NT2/D1 (cell line): ENCODE data around the gene SH2D6.

Experiments
- YY1 ChIP-seq: IDR thresholded peaks from 2 replicates; pipeline ENCODE4 v1.6.1; 2011; ENCODE audit not compliant: insufficient read length, insufficient read depth
- ZNF274 ChIP-seq: IDR thresholded peaks from 2 replicates; pipeline ENCODE4 v1.6.1; 2011; ENCODE audit warnings: mild to moderate bottlenecking, low read depth, low read length

- TF ChIP-seq YY1 (no peak), ZNF274 (no peak)
These were observed 50.3 kb downstream of the SH2D6 start for GRCh38 chr2:85468704-85469349.
